ENCODE data around the gene CACNA1B. TPM values are rescaled to one million over a fixed set of nuclear protein-coding genes. Genes with fewer than 3 reads are reported as not detected.

The CACNA1B gene
- total and polyA plus RNA-seq, 9 donors: 0.01 to 3.8 (median 0.16) TPM; not detected in 1

DNA sequence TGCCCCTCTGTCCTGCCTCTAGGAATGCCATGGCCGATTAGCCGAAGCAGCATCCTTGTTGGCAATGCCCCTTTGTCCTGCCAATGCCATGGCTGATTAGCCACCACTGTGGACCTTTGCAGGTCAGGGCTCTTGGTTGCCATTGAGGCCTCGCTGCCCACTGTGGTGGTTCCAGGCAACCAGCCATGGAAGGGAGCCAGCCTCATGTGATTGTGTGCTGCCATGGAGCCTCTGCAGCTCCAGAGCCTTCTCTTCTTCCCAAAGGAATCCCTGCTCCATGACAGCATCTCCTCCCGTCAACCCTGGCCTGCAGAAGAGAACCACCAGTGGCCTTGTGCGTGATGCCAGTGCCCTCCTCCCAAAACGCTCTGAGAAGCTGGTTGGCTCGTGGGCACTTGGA is 187.0 kb downstream of the CACNA1B start:
- Histone ChIP-seq H3K27me3 (no peaks in the 10 kb centered on the region), H3K4me1 (ENCODE audit: insufficient read depth) (no peaks in the 10 kb centered on the region), H3K36me3 (no peaks in the 10 kb centered on the region), H3K9me3 (no peaks in the 10 kb centered on the region), H3K4me3 (no peak overlapping the region), H3K27ac (no peak overlapping the region)
- DNase-seq: peak in 1 of 5 donors; percentile 7
- intact Hi-C loops (cut with DNase I): no loop called here
- TF ChIP-seq, protein P1, sequence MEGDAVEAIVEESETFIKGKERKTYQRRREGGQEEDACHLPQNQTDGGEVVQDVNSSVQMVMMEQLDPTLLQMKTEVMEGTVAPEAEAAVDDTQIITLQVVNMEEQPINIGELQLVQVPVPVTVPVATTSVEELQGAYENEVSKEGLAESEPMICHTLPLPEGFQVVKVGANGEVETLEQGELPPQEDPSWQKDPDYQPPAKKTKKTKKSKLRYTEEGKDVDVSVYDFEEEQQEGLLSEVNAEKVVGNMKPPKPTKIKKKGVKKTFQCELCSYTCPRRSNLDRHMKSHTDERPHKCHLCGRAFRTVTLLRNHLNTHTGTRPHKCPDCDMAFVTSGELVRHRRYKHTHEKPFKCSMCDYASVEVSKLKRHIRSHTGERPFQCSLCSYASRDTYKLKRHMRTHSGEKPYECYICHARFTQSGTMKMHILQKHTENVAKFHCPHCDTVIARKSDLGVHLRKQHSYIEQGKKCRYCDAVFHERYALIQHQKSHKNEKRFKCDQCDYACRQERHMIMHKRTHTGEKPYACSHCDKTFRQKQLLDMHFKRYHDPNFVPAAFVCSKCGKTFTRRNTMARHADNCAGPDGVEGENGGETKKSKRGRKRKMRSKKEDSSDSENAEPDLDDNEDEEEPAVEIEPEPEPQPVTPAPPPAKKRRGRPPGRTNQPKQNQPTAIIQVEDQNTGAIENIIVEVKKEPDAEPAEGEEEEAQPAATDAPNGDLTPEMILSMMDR (IDR thresholded peaks at IDR 0.05): no peak
- no peak for TF ChIP-seq EP300 (IDR thresholded peaks at IDR 0.05)
- TF ChIP-seq POLR2A (IDR thresholded peaks at IDR 0.05): no peak
- WGBS, 3 donors: 80 to 93% (median 83%) methylated on average over 7 of the region's 7 CpGs

DNA sequence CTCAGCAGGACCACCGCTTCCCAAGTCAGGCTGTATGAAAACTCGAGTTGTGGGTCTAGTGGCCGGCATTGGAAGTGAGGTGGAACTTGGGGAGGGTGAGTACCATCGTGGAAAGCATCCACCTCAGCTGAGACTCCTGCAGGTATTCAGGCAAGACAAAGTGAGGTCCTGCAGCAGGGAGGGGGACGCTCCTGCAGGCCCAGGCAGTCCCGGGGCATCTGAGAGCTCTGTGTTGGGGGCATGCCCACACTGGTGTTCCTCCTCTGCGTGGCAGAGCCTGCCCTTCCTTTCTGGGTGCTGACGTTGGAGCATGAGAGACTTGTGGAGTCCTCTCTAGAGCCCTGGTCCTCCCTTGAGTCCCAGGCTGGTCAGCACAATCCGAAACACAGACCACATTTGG is 187.7 kb downstream of the CACNA1B start:
- WGBS, 3 donors: 80 to 86% (median 81%) methylated on average over 9 of the region's 9 CpGs
- H3K27ac ChIP-seq: no peak overlapping the region
- H3K36me3 ChIP-seq: no peaks in the 10 kb centered on the region
- TF ChIP-seq POLR2A (IDR thresholded peaks at IDR 0.05) (no peak), EP300 (IDR thresholded peaks at IDR 0.05) (no peak)
- TF ChIP-seq, protein P1 (IDR thresholded peaks at IDR 0.05): no peak
- H3K9me3 ChIP-seq: no peaks in the 10 kb centered on the region
- intact Hi-C loops (cut with DNase I): no loop called here
- H3K27me3 ChIP-seq: no peaks in the 10 kb centered on the region
- H3K4me1 ChIP-seq (ENCODE audit: insufficient read depth): no peaks in the 10 kb centered on the region
- peak in 2 of 5 donors; percentile 0 to 3 for DNase-seq
- no peak overlapping the region for H3K4me3 ChIP-seq

DNA sequence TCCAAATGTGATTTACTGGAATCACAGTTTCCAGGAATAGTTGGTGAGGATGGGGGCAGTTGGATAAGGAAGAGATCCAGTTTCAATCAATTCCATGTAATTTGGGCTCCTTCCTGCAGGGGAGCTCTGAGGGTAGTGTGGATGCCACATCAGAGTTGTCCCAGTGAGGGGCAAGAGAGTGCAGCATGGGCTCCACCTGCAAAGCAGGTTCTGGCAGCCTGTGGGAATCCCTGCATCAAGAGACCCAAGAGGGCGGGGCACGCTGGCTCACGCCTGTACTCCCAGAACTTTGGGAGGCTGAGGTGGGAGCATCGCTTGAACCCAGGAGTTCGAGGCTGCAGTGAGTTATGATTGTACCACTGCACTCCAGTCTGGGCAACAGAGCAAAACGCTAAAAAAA is 188.5 kb downstream of the CACNA1B start:
- intact Hi-C loops (cut with DNase I): no loop called here
- WGBS, 3 donors: 64 to 72% (median 66%) methylated on average over 6 of the region's 6 CpGs
- Histone ChIP-seq H3K4me3 (no peak overlapping the region), H3K9me3 (no peaks in the 10 kb centered on the region), H3K27ac (no peak overlapping the region), H3K36me3 (no peaks in the 10 kb centered on the region), H3K4me1 (ENCODE audit: insufficient read depth) (no peaks in the 10 kb centered on the region), H3K27me3 (no peaks in the 10 kb centered on the region)
- peak in 2 of 5 donors; percentile 0 to 3 for DNase-seq
- no peak for TF ChIP-seq POLR2A (IDR thresholded peaks at IDR 0.05)
- TF ChIP-seq EP300 (IDR thresholded peaks at IDR 0.05): no peak
- TF ChIP-seq, protein P1 (IDR thresholded peaks at IDR 0.05): no peak

DNA sequence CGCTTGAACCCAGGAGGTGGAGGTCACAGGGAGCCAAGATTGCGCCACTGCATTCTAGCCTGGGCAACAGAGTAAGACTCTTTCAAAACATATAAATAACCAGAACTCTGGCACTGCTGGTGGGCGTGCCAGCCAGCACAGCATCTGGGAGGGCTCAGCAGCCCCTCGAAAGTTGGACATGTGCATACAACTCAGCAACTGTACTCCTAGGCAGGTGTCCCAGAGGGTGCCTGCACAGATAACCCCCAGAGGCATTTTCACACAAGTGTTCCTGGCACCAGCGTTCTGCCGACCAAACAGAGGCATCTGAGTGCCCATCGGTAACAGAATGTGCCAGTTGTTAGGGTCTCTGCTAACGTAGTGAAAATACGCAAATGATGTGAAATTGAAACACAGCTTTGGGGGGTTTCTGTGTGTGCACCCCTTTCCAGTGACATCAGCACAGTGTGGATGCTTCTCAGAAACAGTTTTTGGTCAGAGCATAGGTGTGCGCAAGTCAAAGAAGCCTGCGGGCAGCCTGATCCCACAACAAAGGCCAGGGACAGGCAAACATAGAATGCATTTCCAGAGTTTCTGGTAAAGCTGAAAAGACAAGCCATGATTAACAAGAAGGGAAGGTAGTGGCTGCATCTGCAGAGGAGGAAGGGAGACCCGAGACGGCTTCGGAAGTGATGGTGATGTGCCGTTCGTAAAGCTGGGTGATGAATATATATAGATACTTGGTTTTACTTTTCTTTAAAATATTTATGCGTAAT is 190.2 kb downstream of the CACNA1B start:
- Histone ChIP-seq H3K27ac (no peak overlapping the region), H3K27me3 (no peaks in the 10 kb centered on the region), H3K4me1 (ENCODE audit: insufficient read depth) (no peaks in the 10 kb centered on the region), H3K4me3 (no peak overlapping the region), H3K9me3 (no peaks in the 10 kb centered on the region), H3K36me3 (no peaks in the 10 kb centered on the region)
- intact Hi-C loops (cut with DNase I): no loop called here
- peak in 2 of 5 donors; percentile 0 to 3 for DNase-seq
- 75 to 82% (median 81%) methylated on average over 17 of the region's 17 CpGs for WGBS, 3 donors
- TF ChIP-seq EP300 (IDR thresholded peaks at IDR 0.05) (no peak), POLR2A (IDR thresholded peaks at IDR 0.05) (no peak)
- TF ChIP-seq, protein P1 (IDR thresholded peaks at IDR 0.05): no peak
